OCI-LY3 (cell line): ENCODE data around the gene AMT.

ENCODE experiments used
- CTCF ChIP-seq: fragments of 200-600, 300-600 bp; sonication (generic); IDR thresholded peaks from 2 replicates; pipeline ENCODE4 v1.5.1; 2014; ENCODE audit warnings: antibody characterized with exemption, low read length, low read depth
- EZH2phosphoT487 ChIP-seq: fragments of 200-600 bp; shearing (Covaris generic); IDR thresholded peaks from 2 replicates; pipeline ENCODE4 v1.6.1; 2018; ENCODE audit warnings: antibody characterized with exemption, mixed run types, low read depth

DNA sequence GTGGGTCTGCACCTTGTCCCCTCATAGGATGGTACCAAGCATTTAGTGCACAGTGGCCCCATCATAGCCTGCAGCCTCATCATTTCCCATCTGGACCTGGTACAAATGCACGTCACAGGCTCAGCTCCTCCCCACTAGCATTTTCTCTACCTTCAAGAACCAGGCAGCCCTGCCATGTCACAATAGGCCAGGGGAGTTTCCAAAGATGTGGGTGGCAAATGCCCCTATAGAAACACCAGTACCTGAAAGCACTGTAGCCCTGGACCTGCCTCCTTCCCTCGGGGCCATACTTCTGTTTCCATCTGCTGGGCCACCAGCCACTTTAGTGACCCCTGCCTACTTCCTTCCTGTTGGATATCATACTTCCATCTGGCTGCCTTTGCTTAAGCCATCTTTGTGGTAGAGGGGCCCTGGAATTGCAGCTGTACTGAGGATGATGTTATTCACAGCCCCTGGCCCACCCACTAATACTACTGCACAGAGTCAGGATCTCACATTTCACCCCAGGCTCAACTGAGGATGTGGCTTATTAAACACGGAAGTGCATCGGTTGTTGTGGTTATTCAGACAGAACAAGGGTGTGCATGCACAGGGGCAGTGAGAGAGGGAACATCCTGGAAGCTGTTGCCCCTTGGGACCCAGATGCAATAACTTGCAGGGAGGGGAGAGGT is 6.2 kb downstream of the AMT start:
- TF ChIP-seq CTCF (no peak), EZH2phosphoT487 (no peak)
